H7 (cell line): Measurements from ENCODE around the gene ADIG. TPM values are rescaled to one million over a fixed set of nuclear protein-coding genes. Genes with fewer than 3 reads are reported as not detected.

Experiments used
- DNase-seq: peaks from one replicate; pipeline ENCODE4 v3.0.0; 2012
- H3K27me3 ChIP-seq: 2 replicates; pipeline ENCODE4 v1.6.0; 2011; ENCODE audit warnings: mild to moderate bottlenecking, low read length; ENCODE audit not compliant: control insufficient read depth, insufficient read depth
- H3K36me3 ChIP-seq: replicated peaks from 2 replicates; pipeline ENCODE4 v1.5.1; 2011; ENCODE audit warnings: low read length; ENCODE audit not compliant: control insufficient read depth, insufficient read depth
- H3K4me3 ChIP-seq: 2 replicates; pipeline ENCODE4 v1.5.1; 2011; ENCODE audit warnings: low read depth, mild to moderate bottlenecking, control low read depth, low read length, moderate library complexity; ENCODE audit not compliant: insufficient read depth
- total RNA-seq: library from RNA; depleted of rRNA; stranded (reverse); fragments of >200 nt; shearing (Covaris generic); gene quantifications from 2 replicates; pipeline ENCODE4 v1.2.3, GENCODE V29; 2014; rRNA removed

ADIG gene
- total RNA-seq, 1 experiment from 2014 or later: not detected

DNA sequence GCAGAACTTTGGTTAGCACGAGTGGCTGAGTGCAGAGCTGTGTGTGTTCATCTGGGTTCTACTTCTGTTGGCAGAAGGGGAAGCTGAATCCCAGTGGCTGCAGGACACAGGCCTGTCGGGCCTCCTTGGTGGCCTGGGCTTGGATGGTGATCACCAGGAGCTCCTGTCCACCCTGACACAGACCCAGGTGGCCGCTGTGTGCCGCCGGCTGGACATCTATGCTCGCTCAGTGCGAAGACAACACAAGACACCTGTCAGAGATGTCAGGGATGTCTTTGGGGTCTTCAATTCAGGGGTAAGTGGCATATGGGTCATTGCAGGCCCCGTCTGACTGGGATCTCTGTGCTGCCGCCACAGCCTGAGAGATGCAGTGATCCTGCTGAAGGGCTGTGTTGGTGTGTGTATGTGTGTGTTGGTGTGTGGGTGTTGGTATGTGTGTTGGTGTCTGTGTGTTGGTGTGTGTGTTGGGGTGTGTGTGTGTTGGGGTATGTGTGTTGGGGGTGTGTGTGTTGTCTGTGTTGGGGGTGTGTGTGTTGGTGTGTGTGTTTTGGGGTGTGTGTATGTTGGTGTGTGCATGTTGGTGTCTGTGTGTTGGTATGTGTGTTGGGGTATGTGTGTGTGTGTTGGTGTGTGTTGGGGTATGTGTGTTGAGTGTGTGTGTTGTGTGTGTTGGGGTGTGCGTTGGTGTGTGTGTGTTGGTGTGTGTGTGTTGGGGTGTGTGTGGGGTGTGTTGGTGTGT lies 46.1 kb downstream of the ADIG start:
- H3K36me3 ChIP-seq: no peaks in the 10 kb centered on the region; the same call in 1 of the 2 replicates

DNA sequence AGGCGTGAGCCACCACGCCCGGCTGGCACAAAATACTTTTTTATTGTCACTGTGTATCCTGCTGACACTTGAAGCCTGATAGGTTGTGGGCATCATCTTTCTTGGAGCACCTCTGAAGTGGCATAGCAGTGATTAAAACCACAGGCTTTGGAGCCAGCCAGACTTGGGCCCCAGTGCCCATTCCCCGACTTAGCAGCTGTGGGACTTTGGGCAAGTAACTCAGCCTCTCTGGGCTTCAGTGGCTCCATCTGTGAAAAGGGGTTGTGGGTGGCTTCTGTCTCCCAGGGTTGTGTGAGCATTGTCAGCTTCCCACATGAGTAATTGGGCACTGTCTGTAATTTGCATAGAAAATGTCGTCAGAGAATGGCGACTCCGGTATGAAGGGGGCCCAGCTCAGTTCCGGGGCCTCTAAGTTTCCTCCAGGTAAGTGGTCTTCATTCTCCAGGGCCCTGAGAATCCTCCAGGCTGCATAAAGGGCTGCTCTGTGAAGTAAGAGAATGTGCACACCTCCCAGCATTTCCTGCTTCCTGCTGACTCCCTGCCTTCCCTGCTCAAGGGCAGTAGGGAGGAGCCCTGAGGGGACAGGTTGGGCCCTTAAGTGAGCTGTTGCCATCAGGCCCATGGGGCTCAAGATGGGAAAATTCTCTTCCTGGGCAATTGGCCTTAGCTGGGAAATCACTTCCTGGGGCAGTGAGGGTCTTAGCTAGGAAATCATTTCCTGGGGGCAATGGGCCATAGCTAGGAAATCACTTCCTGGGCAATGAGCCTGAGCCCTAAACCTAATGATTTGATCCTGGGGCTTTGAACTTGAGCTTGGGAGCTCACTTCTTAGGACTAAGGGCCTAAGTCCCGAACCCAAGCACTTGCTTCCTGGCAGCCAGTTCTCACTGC lies 47.8 kb downstream of the ADIG start:
- no peaks in the 10 kb centered on the region for H3K27me3 ChIP-seq
- no peak overlapping the region for H3K4me3 ChIP-seq
- DNase-seq: peak; percentile 52
- H3K36me3 ChIP-seq: no peaks in the 10 kb centered on the region

More for the DNA sequence above, 46.1 kb downstream of the ADIG start:
- H3K4me3 ChIP-seq: no peak overlapping the region
- DNase-seq: no peak
- H3K27me3 ChIP-seq: no peaks in the 10 kb centered on the region

DNA sequence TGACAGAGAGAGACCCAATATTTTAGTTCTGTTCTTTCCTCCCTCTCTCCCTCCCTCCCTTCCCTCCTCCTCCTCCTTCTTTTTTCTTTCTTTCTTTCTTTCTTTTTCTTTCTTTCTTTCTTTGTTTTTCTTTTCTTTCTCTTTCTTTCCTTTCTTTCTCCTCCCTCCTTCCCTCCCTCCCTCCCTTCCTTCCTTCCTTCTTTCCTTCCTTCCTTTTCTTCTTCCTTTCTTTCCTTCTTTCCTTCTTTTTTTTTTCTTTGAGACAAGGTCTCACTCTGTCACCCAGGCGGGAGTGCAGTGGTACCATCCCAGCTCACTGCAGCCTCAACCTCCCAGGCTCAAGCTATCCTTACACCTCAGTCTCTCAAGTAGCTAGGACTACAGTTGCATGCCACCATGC lies 49.0 kb downstream of the ADIG start:
- no peaks in the 10 kb centered on the region for H3K36me3 ChIP-seq
- H3K27me3 ChIP-seq: no peaks in the 10 kb centered on the region
- no peak for DNase-seq
- no peak overlapping the region for H3K4me3 ChIP-seq

DNA sequence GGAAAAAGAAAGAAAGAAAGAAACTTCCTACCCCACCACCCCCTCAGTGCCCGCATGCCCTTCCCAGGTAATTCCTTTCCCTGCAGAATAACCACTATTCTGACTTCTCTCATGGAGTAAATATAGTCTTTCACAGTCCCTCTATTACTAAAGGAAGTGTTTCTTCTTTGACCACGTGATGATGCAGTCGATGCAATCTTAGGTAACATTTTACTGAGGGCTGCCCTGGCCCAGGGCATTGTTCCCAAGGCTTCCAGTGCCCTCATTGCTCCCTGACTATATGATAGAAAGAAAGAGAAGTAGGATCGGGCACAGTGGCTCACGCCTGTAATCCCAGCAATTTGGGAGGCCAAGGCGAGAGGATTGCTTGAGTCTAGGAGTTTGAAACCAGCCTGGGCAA lies 49.7 kb downstream of the ADIG start:
- DNase-seq: no peak
- H3K36me3 ChIP-seq: no peaks in the 10 kb centered on the region
- no peak overlapping the region for H3K4me3 ChIP-seq
- H3K27me3 ChIP-seq: no peaks in the 10 kb centered on the region

DNA sequence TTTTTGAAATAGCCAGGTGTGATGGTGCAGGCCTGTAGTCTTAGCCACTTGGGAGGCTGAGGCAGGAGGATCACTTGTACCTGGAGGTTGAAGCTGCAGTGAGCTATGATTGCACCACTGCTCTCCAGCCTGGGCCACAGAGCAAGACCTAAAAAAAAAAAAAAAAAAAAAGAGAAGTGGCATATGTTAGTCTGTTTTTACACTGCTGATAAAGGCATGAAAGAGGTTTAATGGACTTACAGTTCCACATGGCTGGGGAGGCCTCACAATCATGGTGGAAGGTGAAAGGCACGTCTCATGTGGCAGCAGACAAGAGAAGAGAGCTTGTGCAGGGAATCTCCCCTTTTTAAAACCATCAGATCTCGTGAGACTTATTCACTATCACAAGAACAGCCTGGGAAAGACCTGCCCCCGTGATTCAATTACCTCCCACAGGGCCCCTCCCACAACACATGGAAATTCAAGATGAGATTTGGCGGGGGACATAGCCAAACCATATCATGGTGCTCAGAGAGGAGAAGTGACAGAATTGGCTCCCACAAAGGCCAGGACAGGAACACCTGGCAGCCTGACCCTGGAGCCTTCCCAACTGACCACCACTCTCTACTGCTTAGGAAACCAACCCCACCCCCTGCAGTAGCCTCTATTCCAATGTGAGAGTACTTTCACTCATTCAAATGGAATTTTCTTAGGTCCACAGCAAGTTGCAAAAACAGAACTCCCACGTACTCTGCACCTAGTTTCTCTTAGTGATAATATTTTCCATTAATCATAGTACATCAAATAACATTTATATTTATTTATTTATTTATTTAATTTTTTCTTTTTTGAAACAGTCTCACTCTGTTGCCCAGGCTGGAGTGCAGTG lies 50.4 kb downstream of the ADIG start:
- no peak for DNase-seq
- Histone ChIP-seq H3K36me3 (no peaks in the 10 kb centered on the region), H3K4me3 (no peak overlapping the region), H3K27me3 (no peaks in the 10 kb centered on the region)

DNA sequence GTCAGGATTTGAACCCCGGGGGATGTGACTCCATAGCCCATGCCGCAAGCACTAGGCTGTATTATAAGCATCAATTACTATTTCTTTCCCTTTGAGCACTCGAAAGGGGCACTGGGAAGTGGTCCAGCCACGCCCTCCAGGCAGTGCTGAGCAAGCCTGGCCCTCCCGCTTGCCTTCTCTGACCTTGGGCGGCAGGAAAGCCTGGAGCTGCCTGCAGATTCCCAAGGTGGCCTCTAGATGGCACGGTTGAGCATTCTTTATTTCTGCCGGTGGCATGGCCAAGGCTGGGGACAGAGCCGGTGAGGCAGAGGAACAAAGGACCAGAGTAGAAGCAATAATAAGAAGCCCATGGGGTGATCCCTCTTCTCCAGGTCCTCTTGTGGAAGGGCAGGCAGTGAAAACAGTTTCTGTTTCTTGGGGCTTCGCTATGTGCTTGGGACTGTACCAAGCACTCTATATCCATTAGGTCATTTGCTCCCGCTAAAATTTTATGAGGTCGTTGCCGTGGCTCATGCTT lies 52.6 kb downstream of the ADIG start:
- peak; percentile 91 for DNase-seq
- no peaks in the 10 kb centered on the region for H3K27me3 ChIP-seq
- H3K4me3 ChIP-seq: no peak overlapping the region
- no peaks in the 10 kb centered on the region for H3K36me3 ChIP-seq

DNA sequence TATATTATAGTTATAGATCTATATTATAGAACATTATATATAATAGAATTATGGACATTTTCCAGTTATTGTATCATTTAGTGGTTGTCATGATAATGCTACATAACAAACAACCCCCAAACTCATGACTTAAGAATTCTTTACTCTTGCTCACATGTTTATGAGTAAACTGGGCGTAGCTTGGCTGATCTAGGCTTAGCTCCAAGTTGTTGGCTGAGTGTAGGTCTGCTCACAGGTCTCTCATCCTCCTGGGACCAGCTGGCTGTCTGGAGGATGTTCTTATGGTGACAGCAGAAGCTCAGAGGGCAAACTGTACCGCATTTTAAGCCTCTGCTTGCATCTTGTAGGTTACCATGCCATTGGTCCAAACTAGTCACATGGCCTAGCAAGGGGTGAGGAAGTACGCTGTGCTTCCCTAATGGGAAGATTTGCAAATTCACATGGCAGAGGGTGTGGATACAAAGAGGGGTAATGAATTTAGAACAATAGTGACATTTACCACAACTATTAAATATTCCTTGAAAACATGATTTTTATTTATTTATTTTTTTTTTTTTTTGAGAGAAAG lies 54.8 kb downstream of the ADIG start:
- peak; percentile 80 for DNase-seq
- H3K4me3 ChIP-seq: no peak overlapping the region
- H3K36me3 ChIP-seq: no peaks in the 10 kb centered on the region
- no peaks in the 10 kb centered on the region for H3K27me3 ChIP-seq

Other genes starting within 250 kb of the ADIG start
- 0.21 and 0.33 TPM in 2 replicates for gene LBP, start 234.7 kb upstream of the ADIG start, total RNA-seq
- gene SNHG17, start 145.9 kb upstream of the ADIG start, total RNA-seq: 44.2 and 45.6 TPM in 2 replicates
- gene RALGAPB, start 108.4 kb upstream of the ADIG start, total RNA-seq: 17.5 and 23.9 TPM in 2 replicates
- gene ARHGAP40, start 20.6 kb downstream of the ADIG start, total RNA-seq: 10.9 and 13.2 TPM in 2 replicates
- gene SLC32A1, start 143.3 kb downstream of the ADIG start, total RNA-seq: 0.07 TPM in 1 of 2 replicates, not detected in the other
- gene ACTR5, start 167.3 kb downstream of the ADIG start, total RNA-seq: 16.0 and 17.0 TPM in 2 replicates
- gene PPP1R16B, start 224.5 kb downstream of the ADIG start, total RNA-seq: 19.8 and 23.6 TPM in 2 replicates